Ovary (tissue), 3 donors: ENCODE measurements around the gene LASP1NB.

Experiments used
- CTCF ChIP-seq, 3 donors: fragments of 450-650 bp in 2 of 3; fragments of 200-600 bp in 1 of 3; IDR thresholded peaks; one replicate each; pipeline versions ENCODE4 v1.5.1 to v1.8.0; 2016 to 2022; ENCODE audit warnings: antibody characterized with exemption in 3 of 3, mild to moderate bottlenecking in 1 of 3
- POLR2A ChIP-seq: fragments of 450-650 bp; IDR thresholded peaks from one replicate; pipeline ENCODE4 v1.6.1; 2017; ENCODE audit warnings: antibody characterized with exemption, mild to moderate bottlenecking, moderate library complexity
- donor health status: DM: no; HTN: no; CAD: no.

DNA sequence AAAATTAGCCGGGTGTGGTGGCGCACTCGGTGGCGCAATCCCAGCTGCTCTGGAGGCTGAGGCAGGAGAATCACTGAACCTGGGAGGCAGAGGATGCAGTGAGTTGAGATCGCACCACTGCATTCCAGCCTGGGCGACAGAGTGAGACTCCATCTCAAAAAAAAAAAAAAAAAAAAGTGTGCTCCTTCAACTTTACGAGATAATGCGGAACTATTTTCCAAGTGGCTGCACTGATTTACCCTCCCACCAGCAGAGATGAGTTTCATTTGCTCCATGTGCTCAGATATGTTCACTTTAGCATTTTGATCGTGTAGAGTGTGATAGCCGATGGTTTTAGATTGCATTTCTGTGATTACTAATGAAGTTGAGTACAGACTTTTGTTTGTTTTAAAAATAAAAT, 20.0 kb upstream of the LASP1NB start:
- TF ChIP-seq CTCF (IDR thresholded peaks at IDR 0.05): no peak
- TF ChIP-seq POLR2A: no peak
